Neuronal stem cell (in vitro differentiated cells): ENCODE results near the gene OTOGL.
"Not testable (repeated sequence)": the region's sequence is repeated elsewhere in the genome, so short reads cannot be mapped to it uniquely, and the experiment has no call there.

Experiments used
- DNase-seq: peaks from one replicate; pipeline ENCODE4 v3.0.0-alpha.2; 2013; ENCODE audit warnings: low spot score
- H2AFZ ChIP-seq: one replicate; pipeline ENCODE4 v1.6.1; 2013; ENCODE audit warnings: mild to moderate bottlenecking, low read length, inconsistent platforms
- H2AK5ac ChIP-seq: 2 replicates; pipeline ENCODE4 v1.6.1; 2013; ENCODE audit warnings: low read depth, mild to moderate bottlenecking, inconsistent platforms, low read length, moderate library complexity, mixed read lengths
- H2BK120ac ChIP-seq: 2 replicates; pipeline ENCODE4 v1.6.1; 2013; ENCODE audit warnings: low read depth, mild to moderate bottlenecking, inconsistent platforms, low read length, moderate library complexity, mixed read lengths
- H2BK12ac ChIP-seq: one replicate; pipeline ENCODE4 v1.6.1; 2013; ENCODE audit warnings: low read length, inconsistent platforms
- H2BK15ac ChIP-seq: 2 replicates; pipeline ENCODE4 v1.6.1; 2013; ENCODE audit warnings: mild to moderate bottlenecking, low read length, inconsistent platforms, mixed read lengths
- H2BK5ac ChIP-seq: one replicate; pipeline ENCODE4 v1.6.1; 2013; ENCODE audit warnings: inconsistent platforms, mild to moderate bottlenecking, low read length, moderate library complexity
- H3K14ac ChIP-seq: one replicate; pipeline ENCODE4 v1.6.1; 2013; ENCODE audit warnings: low read length, inconsistent platforms
- H3K18ac ChIP-seq: 2 replicates; pipeline ENCODE4 v1.6.1; 2013; ENCODE audit warnings: low read length, inconsistent platforms
- H3K23ac ChIP-seq: 2 replicates; pipeline ENCODE4 v1.6.1; 2013; ENCODE audit warnings: low read depth, mild to moderate bottlenecking, mixed read lengths, low read length, inconsistent platforms; ENCODE audit not compliant: poor library complexity
- H3K27ac ChIP-seq: replicated peaks from 3 replicates; pipeline ENCODE4 v1.5.1; 2013; ENCODE audit warnings: low read length, inconsistent platforms
- H3K27me3 ChIP-seq, 3 experiments: 2 replicates each; pipeline ENCODE4 v1.6.1; 2013; ENCODE audit warnings: low read length in 3 of 3, mild to moderate bottlenecking in 2 of 3, inconsistent platforms in 1 of 3, low read depth in 1 of 3, mixed read lengths in 1 of 3, moderate library complexity in 1 of 3; ENCODE audit not compliant: control insufficient read depth in 3 of 3, insufficient read depth in 3 of 3
- H3K36me3 ChIP-seq, 2 donors: replicated peaks in 1 of 2; 2 replicates each; pipeline ENCODE4 v1.6.1; 2013; ENCODE audit warnings: low read length in 2 of 2; ENCODE audit not compliant: control insufficient read depth in 2 of 2, insufficient read depth in 2 of 2
- H3K4ac ChIP-seq: 2 replicates; pipeline ENCODE4 v1.6.1; 2013; ENCODE audit warnings: inconsistent platforms, mild to moderate bottlenecking, low read length, moderate library complexity
- H3K4me1 ChIP-seq, 2 donors: 1 replicate in 1 of 2; 2 replicates in 1 of 2; pipeline ENCODE4 v1.6.1; 2013; ENCODE audit warnings: low read length in 2 of 2, low read depth in 1 of 2; ENCODE audit not compliant: control insufficient read depth in 2 of 2, insufficient read depth in 1 of 2
- H3K4me2 ChIP-seq: one replicate; pipeline ENCODE4 v1.6.1; 2013; ENCODE audit warnings: mild to moderate bottlenecking, low read length, inconsistent platforms; ENCODE audit not compliant: insufficient read depth, poor library complexity, severe bottlenecking
- H3K4me3 ChIP-seq, 2 donors: 2 replicates each; pipeline ENCODE4 v1.5.1; 2013; ENCODE audit warnings: low read length in 2 of 2, mild to moderate bottlenecking in 2 of 2, inconsistent platforms in 1 of 2, moderate library complexity in 1 of 2
- H3K79me1 ChIP-seq: one replicate; pipeline ENCODE4 v1.6.1; 2013; ENCODE audit warnings: low read depth, mild to moderate bottlenecking, inconsistent platforms, low read length, moderate library complexity
- H3K9ac ChIP-seq: one replicate; pipeline ENCODE4 v1.6.1; 2013; ENCODE audit warnings: mild to moderate bottlenecking, low read depth, low read length, inconsistent platforms; ENCODE audit not compliant: poor library complexity
- H3K9me3 ChIP-seq, 2 donors: replicated peaks in 1 of 2; 2 replicates each; pipeline versions ENCODE3 to v1.6.1; 2013; ENCODE audit warnings: low read length in 2 of 2, mild to moderate bottlenecking in 2 of 2, inconsistent platforms in 1 of 2, low read depth in 1 of 2, mixed read lengths in 1 of 2, moderate library complexity in 1 of 2; ENCODE audit not compliant: control insufficient read depth in 2 of 2, insufficient read depth in 1 of 2
- H4K8ac ChIP-seq: one replicate; pipeline ENCODE4 v1.6.1; 2013; ENCODE audit warnings: low read depth, mild to moderate bottlenecking, inconsistent platforms, low read length, moderate library complexity
- H4K91ac ChIP-seq: one replicate; pipeline ENCODE4 v1.6.1; 2013; ENCODE audit warnings: low read length, low read depth, mild to moderate bottlenecking, inconsistent platforms; ENCODE audit not compliant: poor library complexity
- WGBS, 2 donors: extraction: QIAGEN DNeasy Blood & Tissue Kit; methylation state at CpG; one replicate each; pipeline ENCODE4 v1.1.7; 2013; ENCODE audit warnings: missing lambda C conversion rate in 2 of 2, mixed read lengths in 1 of 2; ENCODE audit not compliant: insufficient read length in 2 of 2, insufficient replicate concordance in 1 of 2; ENCODE audit errors: extremely low coverage in 2 of 2; 5-methylcytosine and 5-hydroxymethylcytosine counted together

The OTOGL gene

GRCh38 chr12:80212938-80213645 lies 113.8 kb downstream of the OTOGL start:
- Histone ChIP-seq H3K9me3 (no peaks in the 10 kb centered on the region), H3K14ac (no peak overlapping the region), H4K8ac (no peak overlapping the region), H4K91ac (no peak overlapping the region), H3K79me1 (no peaks in the 10 kb centered on the region), H2BK120ac (no peak overlapping the region), H2AK5ac (no peak overlapping the region), H2BK5ac (no peak overlapping the region), H3K27me3 (no peaks in the 10 kb centered on the region), H3K9ac (no peak overlapping the region), H3K27ac (no peak overlapping the region), H3K36me3 (no peaks in the 10 kb centered on the region), H3K4me2 (no peak overlapping the region), H3K4me1 (peaks cover 6 to 62% of the 10 kb centered on the region in 2 donors), H3K4ac (no peak overlapping the region), H2BK12ac (no peak overlapping the region), H3K18ac (no peak overlapping the region), H2BK15ac (no peak overlapping the region), H2AFZ (peak overlapping the region; percentile 17), H3K23ac (no peak overlapping the region), H3K4me3 (no peak overlapping the region)
- DNase-seq: no peak
- no CpG with 5 or more reads among the region's 4 CpGs for WGBS, 2 donors

GRCh38 chr12:80213871-80214270 lies 114.5 kb downstream of the OTOGL start:
- H2AK5ac ChIP-seq: no peak overlapping the region
- no peak overlapping the region for H2BK15ac ChIP-seq
- H3K4me2 ChIP-seq: no peak overlapping the region
- no peak overlapping the region for H2AFZ ChIP-seq
- no peak overlapping the region for H2BK5ac ChIP-seq
- no peaks in the 10 kb centered on the region for H3K79me1 ChIP-seq
- no peak overlapping the region for H3K27ac ChIP-seq
- no peak overlapping the region for H3K23ac ChIP-seq
- DNase-seq: no peak
- H3K4me1 ChIP-seq: peaks cover 6 to 62% of the 10 kb centered on the region in 2 donors
- no peak overlapping the region for H2BK120ac ChIP-seq
- no peaks in the 10 kb centered on the region for H3K36me3 ChIP-seq
- no peaks in the 10 kb centered on the region for H3K9me3 ChIP-seq
- no peak overlapping the region for H3K4ac ChIP-seq
- WGBS, 2 donors: no CpG with 5 or more reads among the region's 3 CpGs
- H3K4me3 ChIP-seq: no peak overlapping the region
- no peak overlapping the region for H4K8ac ChIP-seq
- H3K9ac ChIP-seq: no peak overlapping the region
- H4K91ac ChIP-seq: no peak overlapping the region
- no peak overlapping the region for H2BK12ac ChIP-seq
- no peak overlapping the region for H3K18ac ChIP-seq
- no peak overlapping the region for H3K14ac ChIP-seq
- H3K27me3 ChIP-seq: no peaks in the 10 kb centered on the region

GRCh38 chr12:80217011-80217535 lies 117.7 kb downstream of the OTOGL start:
- WGBS, 2 donors: no CpG with 5 or more reads among the region's 5 CpGs

GRCh38 chr12:80218925-80219324 lies 119.6 kb downstream of the OTOGL start:
- H3K36me3 ChIP-seq, H2AK5ac ChIP-seq, H3K27me3 ChIP-seq, H3K4ac ChIP-seq, H2BK15ac ChIP-seq, H3K9ac ChIP-seq, H2BK120ac ChIP-seq, H4K8ac ChIP-seq, H2AFZ ChIP-seq, H3K9me3 ChIP-seq, H3K14ac ChIP-seq, H3K79me1 ChIP-seq, H3K4me2 ChIP-seq, H3K18ac ChIP-seq, H2BK5ac ChIP-seq, H3K4me3 ChIP-seq, H4K91ac ChIP-seq, H2BK12ac ChIP-seq, H3K27ac ChIP-seq, DNase-seq, H3K23ac ChIP-seq: not testable (repeated sequence)
- peaks cover 2 to 36% of the 10 kb centered on the region in 2 donors for H3K4me1 ChIP-seq
- WGBS, 2 donors: no CpG with 5 or more reads among the region's 5 CpGs

More at GRCh38 chr12:80217011-80217535, 117.7 kb downstream of the OTOGL start:
- no peak overlapping the region for H3K27ac ChIP-seq
- H2BK15ac ChIP-seq: no peak overlapping the region
- no peak overlapping the region for H4K8ac ChIP-seq
- H3K9me3 ChIP-seq: no peaks in the 10 kb centered on the region
- peak overlapping the region; percentile 24 for H3K4me2 ChIP-seq
- H3K27me3 ChIP-seq: no peaks in the 10 kb centered on the region
- no peak overlapping the region for H2AFZ ChIP-seq
- H4K91ac ChIP-seq: no peak overlapping the region
- no peak overlapping the region for H3K23ac ChIP-seq
- no peaks in the 10 kb centered on the region for H3K36me3 ChIP-seq
- no peaks in the 10 kb centered on the region for H3K79me1 ChIP-seq
- peaks cover 4 to 53% of the 10 kb centered on the region in 2 donors for H3K4me1 ChIP-seq
- DNase-seq: no peak
- no peak overlapping the region for H2BK12ac ChIP-seq
- no peak overlapping the region for H3K18ac ChIP-seq
- no peak overlapping the region for H3K4ac ChIP-seq
- no peak overlapping the region for H2BK5ac ChIP-seq
- no peak overlapping the region for H3K4me3 ChIP-seq
- H2AK5ac ChIP-seq: no peak overlapping the region
- no peak overlapping the region for H3K14ac ChIP-seq
- no peak overlapping the region for H2BK120ac ChIP-seq
- no peak overlapping the region for H3K9ac ChIP-seq
